Parathyroid adenoma (tissue), 2 donors: Measurements from ENCODE around the gene LSM2.

Experiments used
- H2AFZ ChIP-seq: fragments of 300-600 bp; sonication (generic); one replicate; pipeline ENCODE4 v1.7.0; 2017; ENCODE audit warnings: antibody characterized with exemption, mild to moderate bottlenecking
- H3K27ac ChIP-seq: fragments of 300-600 bp; sonication (generic); one replicate; pipeline ENCODE4 v1.7.0; 2017
- H3K27me3 ChIP-seq: fragments of 300-600 bp; sonication (generic); one replicate; pipeline ENCODE4 v1.7.0; 2017; ENCODE audit warnings: low read length; ENCODE audit not compliant: control insufficient read depth, insufficient read depth
- H3K36me3 ChIP-seq: fragments of 300-600 bp; sonication (generic); one replicate; pipeline ENCODE4 v1.7.0; 2017; ENCODE audit warnings: low read length; ENCODE audit not compliant: control insufficient read depth, insufficient read depth
- H3K4me1 ChIP-seq: fragments of 300-600 bp; sonication (generic); one replicate; pipeline ENCODE4 v1.7.0; 2017; ENCODE audit warnings: control low read depth
- H3K4me2 ChIP-seq: fragments of 300-600 bp; sonication (generic); one replicate; pipeline ENCODE4 v1.7.0; 2017; ENCODE audit warnings: low read length
- H3K4me3 ChIP-seq: fragments of 300-600 bp; sonication (generic); one replicate; pipeline ENCODE4 v1.7.0; 2017; ENCODE audit warnings: low read depth, low read length
- H3K79me2 ChIP-seq: fragments of 300-600 bp; sonication (generic); one replicate; pipeline ENCODE4 v1.7.0; 2017; ENCODE audit warnings: control low read depth
- H3K9ac ChIP-seq: fragments of 300-600 bp; sonication (generic); one replicate; pipeline ENCODE4 v1.7.0; 2017; ENCODE audit warnings: mild to moderate bottlenecking
- H3K9me3 ChIP-seq: fragments of 300-600 bp; sonication (generic); one replicate; pipeline ENCODE4 v1.7.0; 2017; ENCODE audit warnings: low read length; ENCODE audit not compliant: control insufficient read depth
- TF ChIP-seq, protein P1 (sequence below): fragments of 300-600 bp; sonication (generic); IDR thresholded peaks from one replicate; pipeline ENCODE4 v1.7.0; 2017; ENCODE audit warnings: antibody characterized with exemption, mild to moderate bottlenecking
- donor health status: primary hyperparathyroidism.

LSM2 gene

DNA sequence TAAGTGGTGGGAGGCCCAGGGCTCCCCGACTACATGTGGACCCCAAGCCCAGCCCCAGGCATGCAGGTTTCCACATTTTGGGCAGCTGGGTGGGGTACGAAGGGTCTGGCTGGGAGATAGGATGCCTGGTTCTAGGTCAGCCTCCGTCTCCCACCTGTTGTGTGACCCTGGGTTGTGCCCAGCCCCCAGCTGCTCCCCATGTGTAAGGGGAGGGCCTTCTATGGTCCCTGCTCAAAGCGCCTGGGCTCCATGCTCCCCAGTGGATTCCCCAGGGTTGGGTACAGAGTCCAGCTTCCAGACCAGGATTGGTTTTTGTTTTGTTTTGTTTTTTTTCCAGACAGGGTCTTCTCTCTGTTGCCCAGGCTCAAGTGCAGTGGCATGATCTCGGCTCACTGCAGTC is 28.6 kb downstream of the LSM2 start:
- Histone ChIP-seq H3K27me3 (no peaks in the 10 kb centered on the region), H3K4me1 (peaks cover 13% of the 10 kb centered on the region), H3K4me3 (no peak overlapping the region), H3K4me2 (no peak overlapping the region), H3K36me3 (no peaks in the 10 kb centered on the region), H3K27ac (no peak overlapping the region), H3K9me3 (no peaks in the 10 kb centered on the region), H2AFZ (no peak overlapping the region), H3K79me2 (peaks cover 2% of the 10 kb centered on the region), H3K9ac (no peak overlapping the region)
- TF ChIP-seq, protein P1, sequence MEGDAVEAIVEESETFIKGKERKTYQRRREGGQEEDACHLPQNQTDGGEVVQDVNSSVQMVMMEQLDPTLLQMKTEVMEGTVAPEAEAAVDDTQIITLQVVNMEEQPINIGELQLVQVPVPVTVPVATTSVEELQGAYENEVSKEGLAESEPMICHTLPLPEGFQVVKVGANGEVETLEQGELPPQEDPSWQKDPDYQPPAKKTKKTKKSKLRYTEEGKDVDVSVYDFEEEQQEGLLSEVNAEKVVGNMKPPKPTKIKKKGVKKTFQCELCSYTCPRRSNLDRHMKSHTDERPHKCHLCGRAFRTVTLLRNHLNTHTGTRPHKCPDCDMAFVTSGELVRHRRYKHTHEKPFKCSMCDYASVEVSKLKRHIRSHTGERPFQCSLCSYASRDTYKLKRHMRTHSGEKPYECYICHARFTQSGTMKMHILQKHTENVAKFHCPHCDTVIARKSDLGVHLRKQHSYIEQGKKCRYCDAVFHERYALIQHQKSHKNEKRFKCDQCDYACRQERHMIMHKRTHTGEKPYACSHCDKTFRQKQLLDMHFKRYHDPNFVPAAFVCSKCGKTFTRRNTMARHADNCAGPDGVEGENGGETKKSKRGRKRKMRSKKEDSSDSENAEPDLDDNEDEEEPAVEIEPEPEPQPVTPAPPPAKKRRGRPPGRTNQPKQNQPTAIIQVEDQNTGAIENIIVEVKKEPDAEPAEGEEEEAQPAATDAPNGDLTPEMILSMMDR, result no peak

DNA sequence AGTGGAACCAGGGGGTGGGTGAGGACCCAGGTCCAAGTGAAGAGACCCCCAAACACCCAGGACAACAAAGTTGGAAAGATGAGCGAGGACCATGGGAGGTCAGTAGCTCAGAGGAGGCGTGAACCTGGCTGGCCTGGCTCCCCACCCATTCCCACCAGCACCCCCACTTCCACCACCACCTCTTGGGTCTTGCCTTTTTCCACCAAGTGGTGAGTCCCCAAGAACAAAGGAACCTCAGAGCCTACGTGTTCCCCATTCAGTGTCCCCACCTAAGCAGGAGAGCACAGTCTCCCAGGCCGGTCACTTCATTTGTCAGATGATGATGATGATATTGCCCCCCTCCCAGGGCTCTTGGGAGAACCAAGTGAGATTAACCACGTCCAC is 29.1 kb downstream of the LSM2 start:
- Histone ChIP-seq H3K4me1 (peaks cover 13% of the 10 kb centered on the region), H3K79me2 (peaks cover 2% of the 10 kb centered on the region), H3K4me3 (no peak overlapping the region), H2AFZ (no peak overlapping the region), H3K27ac (no peak overlapping the region), H3K9me3 (no peaks in the 10 kb centered on the region), H3K4me2 (no peak overlapping the region), H3K27me3 (no peaks in the 10 kb centered on the region), H3K9ac (no peak overlapping the region), H3K36me3 (no peaks in the 10 kb centered on the region)
- TF ChIP-seq, protein P1, result no peak

DNA sequence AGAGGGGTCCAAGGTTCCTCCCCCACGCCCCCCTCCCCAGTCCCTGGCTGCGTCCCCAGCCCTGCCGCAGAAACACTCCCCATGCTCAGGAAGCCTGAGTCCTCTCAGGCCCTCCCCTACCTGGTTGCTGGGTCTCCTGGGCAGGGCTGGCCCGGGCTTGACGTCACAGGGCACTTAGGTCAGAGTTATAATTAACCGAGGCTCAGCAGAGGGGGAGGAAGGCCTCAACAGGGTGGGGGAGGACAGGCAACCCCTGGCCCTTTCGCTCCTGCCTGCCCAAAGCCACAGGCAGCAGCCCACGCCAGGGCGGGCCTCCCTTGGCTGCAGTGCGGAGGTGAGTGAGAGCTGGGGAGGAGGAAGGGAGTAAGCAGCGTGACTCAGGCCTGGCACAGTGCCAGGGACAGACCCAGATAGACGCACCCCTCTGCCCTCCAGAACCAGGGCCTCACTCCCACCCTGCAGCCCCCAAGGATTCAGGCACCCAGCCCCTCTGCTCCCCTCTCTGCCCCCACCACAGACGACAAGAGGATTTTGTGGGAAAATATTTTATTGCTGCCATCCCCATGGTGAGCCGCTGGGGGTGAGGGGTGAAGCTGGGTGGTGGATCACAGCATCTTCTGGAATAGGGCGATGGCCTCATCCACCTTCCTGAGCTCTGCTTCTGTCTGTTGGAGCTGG is 29.6 kb downstream of the LSM2 start, which contains the start of gene VWA7:
TSS of gene VWA7 (minus strand) at position 340 of the 678 bp plus-strand sequence. CDS start 549 bp downstream, outside the sequence.
- Histone ChIP-seq H3K27ac (no peak within 1 kb of the TSS), H3K4me3 (no peak within 1 kb of the TSS), H3K27me3 (no peaks in the 10 kb centered on the region), H3K79me2 (peaks cover 2% of the 10 kb centered on the region), H2AFZ (peak within 1 kb of the TSS; percentile 82), H3K4me2 (no peak within 1 kb of the TSS), H3K9ac (no peak within 1 kb of the TSS), H3K36me3 (no peaks in the 10 kb centered on the region), H3K9me3 (no peaks in the 10 kb centered on the region), H3K4me1 (peaks cover 13% of the 10 kb centered on the region)
- TF ChIP-seq, protein P1, result no peak

DNA sequence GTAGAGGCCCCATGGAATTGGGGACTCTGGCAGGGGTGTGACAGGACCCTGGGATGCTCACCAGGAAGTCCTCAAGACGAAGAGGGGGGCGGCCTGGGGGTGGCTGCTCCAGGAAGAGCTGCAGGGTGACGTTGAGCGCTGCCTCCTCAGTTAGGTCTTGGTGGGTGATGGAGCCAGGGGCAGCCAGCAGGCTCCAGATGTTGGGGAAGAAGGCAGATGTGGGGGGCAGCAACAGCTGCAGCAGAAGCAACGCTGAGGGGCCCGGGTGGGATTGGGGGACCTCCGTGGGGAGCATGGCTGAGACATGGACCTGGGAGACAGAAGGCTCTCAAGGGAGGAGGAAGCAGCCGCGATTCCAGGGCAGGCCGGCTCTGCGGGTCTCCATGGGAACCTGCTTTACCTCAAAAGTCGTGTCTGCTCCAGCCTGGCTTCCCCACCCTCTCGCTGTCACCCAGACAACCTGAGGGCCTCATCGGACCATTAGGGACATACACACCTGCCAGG is 30.2 kb downstream of the LSM2 start:
- Histone ChIP-seq H3K27ac (no peak overlapping the region), H2AFZ (peak overlapping the region; percentile 82), H3K27me3 (no peaks in the 10 kb centered on the region), H3K9ac (no peak overlapping the region), H3K9me3 (no peaks in the 10 kb centered on the region), H3K4me2 (no peak overlapping the region), H3K4me1 (peaks cover 13% of the 10 kb centered on the region), H3K79me2 (peaks cover 2% of the 10 kb centered on the region), H3K36me3 (no peaks in the 10 kb centered on the region), H3K4me3 (no peak overlapping the region)
- TF ChIP-seq, protein P1, result no peak
